Natural killer cell (primary cell): ENCODE measurements around the gene H1-8. TPM values are rescaled to one million over a fixed set of nuclear protein-coding genes. Genes with fewer than 3 reads are reported as not detected.

Experiments
- ATAC-seq, 3 donors: fragments of 150-1000 bp in 2 of 3; fragments of 200-7000 bp in 1 of 3; cut with Tn5 transposase; 1 replicate in 1 of 3; 2 replicates in 2 of 3; pipeline ENCODE4 v1.10.0; 2021; ENCODE audit warnings: mild to moderate bottlenecking in 2 of 3, moderate library complexity in 2 of 3
- DNase-seq, 2 donors: peaks; one replicate each; pipeline versions ENCODE4 v3.0.0 to v3.0.0-alpha.2; 2013 to 2021; ENCODE audit warnings: mixed read lengths in 1 of 2
- H3K27ac ChIP-seq: one replicate; pipeline ENCODE4 v1.5.1; 2013; ENCODE audit warnings: mild to moderate bottlenecking, low read length
- H3K27me3 ChIP-seq: one replicate; pipeline ENCODE4 v1.6.1; 2013; ENCODE audit warnings: low read length; ENCODE audit not compliant: control insufficient read depth, insufficient read depth
- H3K36me3 ChIP-seq: one replicate; pipeline ENCODE4 v1.6.1; 2013; ENCODE audit warnings: low read length; ENCODE audit not compliant: control insufficient read depth, insufficient read depth
- H3K4me1 ChIP-seq: one replicate; pipeline ENCODE4 v1.6.1; 2013; ENCODE audit warnings: low read length; ENCODE audit not compliant: control insufficient read depth, insufficient read depth
- H3K4me3 ChIP-seq: one replicate; pipeline ENCODE4 v1.5.1; 2013; ENCODE audit warnings: low read length
- H3K9me3 ChIP-seq: one replicate; pipeline ENCODE4 v1.6.1; 2013; ENCODE audit warnings: low read length; ENCODE audit not compliant: control insufficient read depth, insufficient read depth
- H3K27ac Mint-ChIP-seq, 2 donors: one replicate each; pipeline ENCODE4 v1.8.0; 2022; ENCODE audit warnings: mild to moderate bottlenecking in 2 of 2, mixed read lengths in 2 of 2, moderate library complexity in 1 of 2
- H3K27me3 Mint-ChIP-seq, 2 donors: one replicate each; pipeline ENCODE4 v1.8.0; 2022; ENCODE audit warnings: low read depth in 2 of 2, mixed read lengths in 2 of 2
- H3K36me3 Mint-ChIP-seq: one replicate; pipeline ENCODE4 v1.8.0; 2022; ENCODE audit warnings: mixed read lengths
- H3K4me1 Mint-ChIP-seq, 2 donors: one replicate each; pipeline ENCODE4 v1.8.0; 2022; ENCODE audit warnings: mixed read lengths in 2 of 2
- H3K4me3 Mint-ChIP-seq: one replicate; pipeline ENCODE4 v1.8.0; 2022; ENCODE audit warnings: mild to moderate bottlenecking, moderate library complexity, mixed read lengths
- H3K9me3 Mint-ChIP-seq, 2 donors: one replicate each; pipeline ENCODE4 v1.8.0; 2022; ENCODE audit warnings: mixed read lengths in 2 of 2
- WGBS: methylation state at CpG from one replicate; pipeline ENCODE4 v1.1.7; 2013; ENCODE audit warnings: missing lambda C conversion rate; ENCODE audit not compliant: insufficient coverage; 5-methylcytosine and 5-hydroxymethylcytosine counted together
- intact Hi-C: fragments of 100-400 bp; cut with micrococcal nuclease; formaldehyde crosslinking; loops from one replicate; pipeline ENCODE4 v1.14.2; 2022
- total RNA-seq, 4 donors: library from RNA; stranded (reverse); fragments of 120-200 nt in 1 of 4; gene quantifications; one replicate each; pipeline versions ENCODE4 v1.2.3 to v1.2.4, GENCODE V29; 2013 to 2022
- TF ChIP-seq, protein P1 (sequence below): fragments of 200-600 bp; IDR thresholded peaks from one replicate; pipeline ENCODE4 v1.8.0; 2022; ENCODE audit warnings: antibody characterized with exemption

The H1-8 gene
- total RNA-seq, 3 donors from 2014 or later (not counting 1 experiment from before 2014, with no cell fraction given): not detected

DNA sequence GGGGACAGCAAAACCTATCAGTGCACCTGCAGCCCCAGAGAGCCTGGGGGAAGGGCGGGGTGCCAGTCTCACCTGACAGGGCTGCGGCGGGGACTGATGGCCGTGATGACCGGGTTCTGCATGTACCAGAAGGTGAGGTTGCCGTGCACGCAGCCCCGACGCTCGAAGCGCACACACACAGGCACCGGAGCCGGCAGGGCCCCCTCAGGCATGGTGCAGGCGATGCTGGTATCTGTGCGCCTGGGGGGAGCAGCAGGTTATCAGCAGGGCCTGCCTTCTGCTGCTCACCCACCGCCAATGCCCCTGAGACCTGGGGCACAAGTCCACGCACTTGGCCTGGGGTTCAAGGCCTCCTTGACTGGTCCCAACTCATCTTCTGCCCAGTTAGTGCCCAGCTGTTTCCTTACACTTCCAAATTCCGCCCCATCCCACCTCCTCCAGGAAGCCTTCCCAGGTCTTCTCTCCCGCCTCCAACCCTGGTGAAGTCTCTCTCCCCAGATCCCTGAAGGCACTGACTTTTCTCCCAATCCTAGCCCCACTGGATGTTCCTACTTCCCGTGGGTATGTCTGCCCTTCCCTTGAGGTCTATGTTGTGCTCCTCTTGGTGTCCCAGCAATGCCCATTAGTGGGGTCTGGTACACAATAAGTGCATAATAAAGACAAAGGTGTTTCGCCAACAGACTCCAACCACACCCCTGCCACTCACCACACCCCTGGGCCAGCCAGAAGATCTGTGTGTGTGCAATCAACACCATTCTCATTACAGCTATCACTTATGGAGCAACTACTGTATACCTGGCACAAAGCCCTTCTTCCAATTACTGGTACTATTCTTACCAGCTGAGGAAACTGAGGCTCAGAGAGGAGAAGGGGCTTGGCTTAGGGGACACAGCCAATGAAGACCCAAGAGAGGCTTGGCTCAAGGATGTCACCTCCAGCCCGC lies 28.9 kb downstream of the H1-8 start:
- Histone ChIP-seq H3K27ac (no peak overlapping the region), H3K4me3 (no peak overlapping the region), H3K4me1 (peaks cover 57% of the 10 kb centered on the region), H3K9me3 (no peaks in the 10 kb centered on the region), H3K36me3 (peaks cover 17% of the 10 kb centered on the region), H3K27me3 (no peaks in the 10 kb centered on the region)
- no peak for ATAC-seq
- WGBS: 95% methylated on average over 22 of the region's 22 CpGs
- Mint-ChIP-seq H3K36me3 (no peaks in the 10 kb centered on the region), H3K4me3 (no peak overlapping the region), H3K27me3 (no peaks in the 10 kb centered on the region), H3K4me1 (peaks cover 69 to 74% of the 10 kb centered on the region in 2 donors), H3K9me3 (no peaks in the 10 kb centered on the region), H3K27ac (peak overlapping the region; percentile 13 to 16)
- DNase-seq: no peak
- intact Hi-C loops: no loop called here
- TF ChIP-seq, protein P1, sequence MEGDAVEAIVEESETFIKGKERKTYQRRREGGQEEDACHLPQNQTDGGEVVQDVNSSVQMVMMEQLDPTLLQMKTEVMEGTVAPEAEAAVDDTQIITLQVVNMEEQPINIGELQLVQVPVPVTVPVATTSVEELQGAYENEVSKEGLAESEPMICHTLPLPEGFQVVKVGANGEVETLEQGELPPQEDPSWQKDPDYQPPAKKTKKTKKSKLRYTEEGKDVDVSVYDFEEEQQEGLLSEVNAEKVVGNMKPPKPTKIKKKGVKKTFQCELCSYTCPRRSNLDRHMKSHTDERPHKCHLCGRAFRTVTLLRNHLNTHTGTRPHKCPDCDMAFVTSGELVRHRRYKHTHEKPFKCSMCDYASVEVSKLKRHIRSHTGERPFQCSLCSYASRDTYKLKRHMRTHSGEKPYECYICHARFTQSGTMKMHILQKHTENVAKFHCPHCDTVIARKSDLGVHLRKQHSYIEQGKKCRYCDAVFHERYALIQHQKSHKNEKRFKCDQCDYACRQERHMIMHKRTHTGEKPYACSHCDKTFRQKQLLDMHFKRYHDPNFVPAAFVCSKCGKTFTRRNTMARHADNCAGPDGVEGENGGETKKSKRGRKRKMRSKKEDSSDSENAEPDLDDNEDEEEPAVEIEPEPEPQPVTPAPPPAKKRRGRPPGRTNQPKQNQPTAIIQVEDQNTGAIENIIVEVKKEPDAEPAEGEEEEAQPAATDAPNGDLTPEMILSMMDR: no peak

DNA sequence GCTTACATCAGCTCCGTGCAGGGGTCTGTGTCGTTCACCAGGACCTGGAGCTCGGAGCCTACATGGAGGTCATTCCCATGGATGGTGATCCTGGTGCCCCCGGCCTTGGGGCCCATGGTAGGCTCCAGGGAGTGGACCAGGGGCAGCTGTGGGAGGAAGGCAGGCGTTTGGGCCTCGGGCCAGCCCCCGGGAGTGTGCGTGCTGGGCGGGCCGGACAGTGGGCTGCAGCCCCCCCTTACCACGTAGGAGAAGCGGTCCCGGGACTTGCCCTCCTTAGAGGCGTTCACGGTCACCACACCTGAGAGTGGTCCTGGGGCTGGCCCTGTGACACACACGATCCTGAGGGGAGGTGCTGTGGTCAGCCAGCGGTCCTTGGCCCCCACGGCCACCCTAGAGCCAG lies 29.6 kb downstream of the H1-8 start:
- H3K27ac Mint-ChIP-seq: peak overlapping the region in 1 of 2 donors; percentile 75
- H3K9me3 ChIP-seq: no peaks in the 10 kb centered on the region
- no peaks in the 10 kb centered on the region for H3K27me3 ChIP-seq
- intact Hi-C loops: no loop called here
- H3K4me3 Mint-ChIP-seq: no peak overlapping the region
- H3K4me1 Mint-ChIP-seq: peaks cover 62 to 74% of the 10 kb centered on the region in 2 donors
- no peak for DNase-seq
- no peaks in the 10 kb centered on the region for H3K36me3 Mint-ChIP-seq
- peaks cover 57% of the 10 kb centered on the region for H3K4me1 ChIP-seq
- no peaks in the 10 kb centered on the region for H3K27me3 Mint-ChIP-seq
- H3K27ac ChIP-seq: no peak overlapping the region
- no peak overlapping the region for H3K4me3 ChIP-seq
- H3K36me3 ChIP-seq: peaks cover 17% of the 10 kb centered on the region
- 97% methylated on average over 18 of the region's 18 CpGs for WGBS
- TF ChIP-seq, protein P1: no peak
- H3K9me3 Mint-ChIP-seq: no peaks in the 10 kb centered on the region
- no peak for ATAC-seq

DNA sequence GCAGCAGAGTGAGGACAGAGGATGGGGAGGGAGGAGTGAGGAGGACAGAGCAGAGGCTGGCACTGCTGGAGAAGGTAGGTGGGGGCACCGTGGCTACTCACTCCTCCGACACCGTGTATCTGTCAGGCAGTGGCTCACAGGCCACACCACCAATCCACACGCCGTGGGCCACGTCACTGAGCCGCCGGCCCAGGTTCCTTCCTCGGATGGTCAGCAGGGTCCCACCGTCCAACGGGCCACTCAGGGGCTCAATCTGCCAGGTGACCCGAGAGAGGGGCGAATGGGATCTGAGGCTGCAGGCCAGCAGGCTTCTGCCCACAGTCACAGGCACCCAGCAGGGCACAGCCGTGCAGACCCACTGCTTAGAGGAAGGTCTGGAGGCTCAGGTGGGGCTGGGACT lies 30.5 kb downstream of the H1-8 start:
- Mint-ChIP-seq H3K4me1 (peaks cover 60 to 74% of the 10 kb centered on the region in 2 donors), H3K36me3 (no peaks in the 10 kb centered on the region), H3K4me3 (no peak overlapping the region), H3K9me3 (no peaks in the 10 kb centered on the region), H3K27me3 (no peaks in the 10 kb centered on the region), H3K27ac (peak overlapping the region; percentile 43 to 75)
- Histone ChIP-seq H3K9me3 (no peaks in the 10 kb centered on the region), H3K27ac (no peak overlapping the region), H3K27me3 (no peaks in the 10 kb centered on the region), H3K4me3 (no peak overlapping the region), H3K4me1 (peaks cover 59% of the 10 kb centered on the region), H3K36me3 (peaks cover 17% of the 10 kb centered on the region)
- TF ChIP-seq, protein P1: no peak
- no peak for DNase-seq
- 93% methylated on average over 14 of the region's 14 CpGs for WGBS
- intact Hi-C loops: no loop called here
- no peak for ATAC-seq
